Occipital lobe (tissue), 3 donors: ENCODE measurements around the gene EPB41L5. TPM values are rescaled to one million over a fixed set of nuclear protein-coding genes. Genes with fewer than 3 reads are reported as not detected.

Experiments used
- DNase-seq: peaks from one replicate; lab custom pipeline; 2025; lab: John Stamatoyannopoulos, UW
- small RNA-seq: library from RNA; depleted of rRNA; stranded (forward); fragments of <200 nt; gene quantifications from one replicate; pipeline ENCODE3, GENCODE V24; 2014
- total RNA-seq: library from RNA; depleted of rRNA; stranded (reverse); fragments of >200 nt; gene quantifications from one replicate; pipeline ENCODE4 v1.2.3, GENCODE V29; 2014

Gene EPB41L5
- total RNA-seq, 1 donor from 2014 or later, result 97.6 TPM

- DNase-seq, result no peak
Observed at GRCh38 chr2:120224735-120225548, 212.1 kb downstream of the EPB41L5 start.

- no peak for DNase-seq
Observed at GRCh38 chr2:120225549-120226065, 212.7 kb downstream of the EPB41L5 start.

GRCh38 chr2:120226316-120226715 lies 213.4 kb downstream of the EPB41L5 start:
- DNase-seq, result no peak

GRCh38 chr2:120227111-120227991 lies 214.5 kb downstream of the EPB41L5 start:
- DNase-seq, result no peak

- no peak for DNase-seq
Observed at GRCh38 chr2:120228503-120228902, 215.6 kb downstream of the EPB41L5 start.

Small RNAs within 50 kb of the gene (small RNA-seq; reads per million reads assigned to genes)
- gene MTND4LP14 (not detected), gene RF00019 (not detected)

Other genes starting within 250 kb of the EPB41L5 start
- gene TMEM185B, start 210.3 kb downstream of the EPB41L5 start, total RNA-seq, result 18.6 TPM
- gene RALB, start 239.8 kb downstream of the EPB41L5 start, total RNA-seq, result 35.6 TPM